Activated CD8-positive, alpha-beta memory T cell treated with anti-CD3 and anti-CD28 coated beads, Interleukin-2, amount 50 U/mL, for 1 hour (primary cell): ENCODE results near the gene OLR1.
"Not testable (repeated sequence)": the region's sequence is repeated elsewhere in the genome, so short reads cannot be mapped to it uniquely, and the experiment has no call there.

Experiments
- DNase-seq: peaks from one replicate; pipeline ENCODE4 v3.0.0-alpha.2; 2020; ENCODE audit errors: extremely low read depth

OLR1 gene

GRCh38 chr12:10190558-10191388 is 18.8 kb upstream of the OLR1 start:
- DNase-seq, result no peak

GRCh38 chr12:10189653-10190052 is 17.7 kb upstream of the OLR1 start:
- no peak for DNase-seq

GRCh38 chr12:10186958-10187357 is 15.0 kb upstream of the OLR1 start:
- DNase-seq, result not testable (repeated sequence)

GRCh38 chr12:10186299-10186698 is 14.4 kb upstream of the OLR1 start:
- no peak for DNase-seq

- DNase-seq, result no peak
Measured at GRCh38 chr12:10184261-10184843, 12.4 kb upstream of the OLR1 start.

- DNase-seq, result no peak
Measured at GRCh38 chr12:10182354-10183049, 10.6 kb upstream of the OLR1 start.

- no peak for DNase-seq
Measured at GRCh38 chr12:10179776-10180181, 7.8 kb upstream of the OLR1 start.

GRCh38 chr12:10178821-10179220 is 6.9 kb upstream of the OLR1 start, which contains the start of gene TMEM52B:
TSS of gene TMEM52B (plus strand) at chr12:10179032. CDS start at chr12:10179575, 543 bp downstream.
- no peak for DNase-seq

- no peak for DNase-seq
Measured at GRCh38 chr12:10175846-10176636, 4.1 kb upstream of the OLR1 start.

GRCh38 chr12:10174986-10175614 is 3.2 kb upstream of the OLR1 start:
- no peak for DNase-seq

- no peak for DNase-seq
Measured at GRCh38 chr12:10170216-10170615, 1.7 kb downstream of the OLR1 start.

- DNase-seq, result no peak
Measured at GRCh38 chr12:10169104-10169503, 2.8 kb downstream of the OLR1 start.

GRCh38 chr12:10167599-10167998 is 4.3 kb downstream of the OLR1 start:
- no peak for DNase-seq

- no peak for DNase-seq
Measured at GRCh38 chr12:10165421-10165820, 6.5 kb downstream of the OLR1 start.

GRCh38 chr12:10163084-10163483 is 8.8 kb downstream of the OLR1 start:
- no peak for DNase-seq

- no peak for DNase-seq
Measured at GRCh38 chr12:10160617-10161385, 11.1 kb downstream of the OLR1 start.

GRCh38 chr12:10159280-10159679 is 12.7 kb downstream of the OLR1 start:
- no peak for DNase-seq

GRCh38 chr12:10158406-10158805 is 13.5 kb downstream of the OLR1 start:
- no peak for DNase-seq

GRCh38 chr12:10155966-10156365 is 16.0 kb downstream of the OLR1 start:
- no peak for DNase-seq

GRCh38 chr12:10154145-10154496 is 17.8 kb downstream of the OLR1 start:
- no peak for DNase-seq
